Measurements from ENCODE around the gene DNAH8.

The DNAH8 gene

DNA sequence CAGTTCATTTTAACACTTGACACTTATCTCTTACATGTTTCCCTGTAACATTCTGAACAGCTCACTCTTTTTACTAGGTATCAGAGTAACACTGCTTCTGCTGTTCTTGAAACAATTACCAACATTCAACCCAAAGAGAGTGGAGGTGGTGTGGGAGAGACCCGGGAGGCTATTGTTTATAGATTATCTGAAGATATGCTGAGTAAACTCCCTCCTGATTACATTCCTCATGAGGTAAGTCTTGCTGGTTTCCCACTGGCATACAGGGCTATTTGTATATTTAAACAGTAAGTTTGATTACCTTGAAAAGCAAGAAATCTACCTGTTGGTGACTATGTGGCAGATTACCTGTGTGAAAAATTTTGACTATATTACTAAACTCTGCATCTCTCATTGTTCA, 293.6 kb downstream of the DNAH8 start:
- DNase-seq (ENCODE audit: low read depth, low spot score): no peak

DNA sequence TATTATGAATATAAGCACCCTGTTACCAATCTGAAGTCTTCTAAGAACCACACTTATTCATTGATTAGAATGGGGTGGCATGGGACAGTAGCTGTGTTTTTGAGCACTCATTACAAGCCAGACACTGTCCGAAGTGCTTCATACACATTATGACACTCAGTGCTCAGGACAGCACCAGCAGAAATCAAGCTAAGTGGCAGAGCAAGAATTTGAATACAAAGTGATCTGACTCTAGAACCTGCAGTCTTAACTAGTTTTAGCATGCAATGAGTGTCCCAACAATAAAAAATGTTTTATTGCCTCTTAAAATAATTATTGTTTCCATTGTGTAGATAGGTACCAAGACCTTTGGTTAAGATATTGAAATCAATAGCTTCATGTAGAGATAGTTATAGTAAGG, 294.4 kb downstream of the DNAH8 start:
- no peak for DNase-seq (ENCODE audit: low read depth, low spot score)

DNA sequence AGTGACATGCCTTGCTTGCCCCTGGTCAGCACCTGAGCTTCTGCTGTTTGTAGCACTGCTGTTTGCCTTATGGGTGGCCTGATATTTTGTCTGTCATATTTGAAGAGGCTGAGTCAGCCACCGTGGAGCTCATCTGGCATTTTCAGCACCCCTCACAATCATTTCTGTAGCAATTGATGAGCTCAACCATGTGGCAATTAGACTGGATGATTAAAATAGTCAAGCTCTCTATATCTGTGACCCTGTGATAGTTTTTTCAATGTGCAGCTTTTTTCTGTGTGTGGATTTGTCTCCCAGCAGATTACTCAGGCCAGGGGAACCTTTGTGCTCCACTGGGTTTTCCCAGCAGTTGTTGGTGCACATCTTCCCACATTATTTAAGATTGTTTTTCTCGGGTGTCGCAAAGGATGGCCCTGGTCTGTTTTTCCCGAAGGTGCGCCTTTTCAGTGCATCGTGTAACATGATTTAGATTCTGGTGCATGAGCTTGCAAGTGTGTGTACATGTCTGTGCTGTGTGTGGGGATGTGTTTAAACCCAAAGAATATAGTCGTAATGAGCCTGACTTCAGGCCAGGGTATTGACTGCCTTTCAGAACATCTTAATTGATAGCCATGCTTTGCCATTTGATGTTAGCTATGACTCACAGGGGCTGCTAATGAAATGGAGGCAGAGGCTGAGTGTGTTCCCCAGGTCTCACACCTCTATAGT, 301.9 kb downstream of the DNAH8 start:
- DNase-seq (ENCODE audit: low read depth, low spot score): no peak

DNA sequence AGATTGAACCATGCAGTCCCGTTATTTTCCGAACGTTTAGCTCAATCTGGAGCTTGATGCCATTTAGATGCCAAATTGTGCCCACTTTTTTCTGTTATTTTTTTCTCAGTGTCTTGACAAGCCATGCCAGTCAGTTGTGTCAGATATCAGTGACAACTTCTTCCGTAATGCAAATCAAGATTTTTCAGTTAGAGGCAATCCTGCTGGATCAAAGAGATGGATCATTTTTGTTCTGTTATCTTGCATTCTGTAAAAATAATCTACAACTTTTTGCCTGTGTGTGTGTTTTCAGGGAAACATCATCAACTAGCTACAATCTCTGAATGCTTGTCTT, 302.4 kb downstream of the DNAH8 start:
- no peak for DNase-seq (ENCODE audit: low read depth, low spot score)

DNA sequence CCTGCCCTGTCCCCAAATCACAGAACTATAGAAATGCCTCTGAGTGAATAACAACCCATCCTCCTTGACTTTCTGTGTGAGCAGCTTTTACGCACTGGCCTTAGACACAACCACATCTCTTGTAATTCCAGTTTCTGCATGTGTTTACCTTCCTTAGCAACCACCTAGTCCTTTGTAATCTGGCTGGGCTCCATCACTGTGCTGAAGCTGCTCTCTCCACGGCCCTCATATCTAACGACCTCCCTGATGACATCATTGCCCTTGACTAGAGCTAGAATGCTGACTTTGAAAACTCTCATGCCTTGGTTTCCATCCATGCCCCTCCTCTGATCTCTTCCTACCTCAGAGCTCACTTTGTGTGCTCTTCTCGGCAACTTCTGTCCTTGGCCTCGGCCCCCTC, 303.0 kb downstream of the DNAH8 start:
- DNase-seq (ENCODE audit: low read depth, low spot score): no peak

DNA sequence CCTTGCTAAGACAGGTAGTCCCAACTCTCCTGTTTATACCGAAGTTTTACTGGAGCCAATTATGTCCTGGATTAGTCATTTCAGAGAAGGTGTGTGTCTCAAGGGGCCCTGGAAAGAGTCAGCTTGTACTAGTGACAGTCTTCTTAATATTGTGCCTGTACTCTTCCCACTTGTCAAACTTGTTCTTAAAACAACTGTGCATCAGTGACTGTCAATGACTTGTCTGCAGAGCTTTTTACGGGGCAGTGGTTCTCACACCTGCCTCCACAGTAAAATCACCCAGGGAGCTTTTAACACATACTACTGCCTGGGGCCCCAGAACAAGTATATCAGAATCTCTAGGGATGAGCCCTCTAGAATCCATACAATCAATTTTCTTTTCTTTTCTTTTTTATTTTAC, 305.0 kb downstream of the DNAH8 start:
- DNase-seq (ENCODE audit: low read depth, low spot score): no peak

DNA sequence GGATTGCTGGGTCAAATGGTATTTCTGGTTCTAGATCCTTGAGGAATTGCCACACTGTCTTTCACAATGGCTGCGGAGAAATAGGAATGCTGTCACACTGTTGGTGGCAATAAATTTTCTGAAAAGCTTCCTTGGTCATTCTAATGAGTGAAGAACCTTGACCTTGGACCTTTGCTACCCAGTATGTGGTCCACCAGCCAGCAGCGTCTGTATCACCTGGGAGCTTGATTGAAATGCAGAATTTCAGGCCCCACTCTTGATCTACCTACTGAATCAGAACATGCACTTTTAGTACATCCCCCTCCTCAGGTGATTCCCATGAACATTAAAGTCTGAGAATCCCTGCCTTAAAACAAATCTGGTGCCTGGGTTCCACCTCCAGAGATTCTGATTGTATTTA, 305.9 kb downstream of the DNAH8 start:
- no peak for DNase-seq (ENCODE audit: low read depth, low spot score)

DNA sequence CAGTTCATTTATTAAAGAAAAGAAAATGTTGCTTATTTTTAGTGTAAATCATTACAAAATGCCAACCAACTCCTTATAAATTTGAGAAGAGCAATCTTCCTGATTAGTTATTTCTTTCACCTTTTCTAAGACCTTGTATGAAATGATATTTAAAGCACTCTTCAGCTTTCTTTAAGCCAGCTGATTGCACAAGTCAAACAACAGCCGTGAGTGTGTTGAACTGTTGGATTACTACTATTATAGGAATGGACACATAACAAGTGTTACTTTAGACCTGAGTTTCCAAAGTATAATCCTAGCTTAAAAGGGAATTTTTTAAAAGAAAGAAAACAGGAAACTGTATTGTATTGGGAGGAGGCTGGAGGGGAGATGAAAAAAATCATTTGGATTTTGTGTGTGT, 306.7 kb downstream of the DNAH8 start:
- DNase-seq (ENCODE audit: low read depth, low spot score): no peak

DNA sequence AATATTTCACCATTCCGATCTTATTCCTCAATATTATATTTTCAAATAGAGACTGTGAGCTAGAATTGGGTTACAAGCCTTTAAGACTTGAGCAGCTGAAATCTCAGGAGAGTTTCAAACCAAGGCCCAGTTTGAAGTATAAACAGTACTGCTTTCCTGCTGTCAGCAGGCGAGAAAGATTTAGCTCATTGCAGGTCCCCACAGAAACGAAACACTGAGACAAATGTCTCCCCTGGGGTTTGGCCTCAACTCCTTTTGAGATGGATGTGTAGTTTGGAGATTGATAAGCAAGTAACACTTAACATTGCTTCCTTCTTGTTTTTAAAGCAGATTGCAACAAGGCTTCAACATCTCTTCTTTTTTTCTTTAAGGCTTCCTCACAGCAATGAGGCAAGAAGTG, 311.1 kb downstream of the DNAH8 start:
- DNase-seq (ENCODE audit: low read depth, low spot score): no peak

DNA sequence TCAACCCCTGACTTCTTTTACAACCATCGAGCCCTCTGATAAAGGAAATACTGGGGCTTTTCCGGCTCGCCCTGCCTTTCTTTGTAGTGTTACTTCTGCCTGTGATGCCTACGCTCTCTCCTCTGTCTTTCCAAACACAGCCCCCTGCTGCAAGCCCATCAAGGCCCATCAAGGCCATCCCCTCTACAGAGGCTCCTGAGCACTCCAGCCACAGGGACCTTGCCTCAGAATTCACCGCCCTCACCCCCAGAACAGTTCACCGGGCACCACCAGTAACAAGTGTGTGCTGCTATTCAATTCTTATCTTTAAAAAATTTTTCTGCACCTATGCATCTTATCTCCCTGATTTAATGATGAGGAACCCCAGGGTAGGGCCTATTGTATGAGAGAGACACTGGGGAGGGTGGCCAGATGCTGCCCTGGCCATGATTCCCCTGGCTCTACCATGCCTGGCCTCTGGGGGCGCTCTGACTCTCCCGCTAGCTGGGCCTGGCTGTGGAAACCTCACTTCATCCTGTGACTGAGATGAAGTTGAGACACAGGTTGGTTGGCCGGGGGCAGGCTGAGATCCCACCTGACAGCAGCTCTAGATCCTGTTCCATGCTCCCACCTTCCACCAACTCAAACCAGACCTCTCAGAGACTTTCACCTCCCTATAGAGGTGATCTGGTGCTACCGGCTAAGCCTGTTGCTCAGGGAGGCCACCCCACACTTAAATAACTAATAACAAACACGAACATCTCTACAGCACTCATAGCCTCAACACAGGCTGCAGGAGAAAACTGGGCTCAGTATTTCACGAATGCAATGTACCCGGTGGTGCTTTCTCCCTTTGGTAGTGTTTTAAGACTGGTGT, 314.3 kb downstream of the DNAH8 start:
- no peak for DNase-seq (ENCODE audit: low read depth, low spot score)

DNA sequence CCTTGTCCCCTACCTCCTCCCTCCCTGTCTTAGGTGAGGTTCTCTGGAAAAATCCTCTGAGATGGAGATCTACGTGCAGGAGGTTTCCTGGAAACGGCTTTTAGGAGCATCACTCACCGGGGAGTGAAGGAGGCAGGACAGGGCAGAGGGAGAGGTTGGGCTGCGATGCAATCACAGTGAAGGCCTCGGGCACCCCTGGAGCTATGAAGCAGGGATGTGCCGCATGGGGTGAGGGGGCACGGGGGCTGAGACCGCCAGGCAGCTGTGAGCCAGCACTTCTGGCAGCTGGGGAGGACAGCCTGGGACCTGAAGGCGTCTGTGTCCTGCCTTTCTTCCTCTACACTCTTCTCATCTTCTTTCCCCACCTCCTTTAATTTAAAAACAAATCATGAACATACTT, 320.6 kb downstream of the DNAH8 start:
- DNase-seq (ENCODE audit: low read depth, low spot score): no peak

DNA sequence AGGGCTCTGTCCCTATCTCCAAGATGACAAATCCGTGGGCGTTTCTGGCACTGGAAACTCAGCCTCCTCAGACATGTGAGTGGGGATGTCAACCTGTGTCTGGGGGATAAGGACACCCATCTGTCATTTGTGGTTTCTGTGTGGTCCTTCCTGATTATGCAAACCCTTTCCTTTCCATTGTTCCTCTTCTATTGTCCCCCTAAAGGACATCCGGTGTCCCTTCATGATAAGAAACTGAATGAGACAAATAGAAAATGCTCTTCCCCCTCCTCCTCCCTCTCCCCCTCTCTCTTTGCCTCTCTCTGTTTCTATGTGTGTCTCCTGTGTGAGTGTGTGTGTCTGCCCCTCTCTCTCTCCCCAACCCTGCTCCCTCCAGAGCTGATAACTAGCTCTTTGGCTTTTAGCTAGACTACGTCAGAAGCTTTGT, 322.0 kb downstream of the DNAH8 start:
- DNase-seq (ENCODE audit: low read depth, low spot score): no peak

DNA sequence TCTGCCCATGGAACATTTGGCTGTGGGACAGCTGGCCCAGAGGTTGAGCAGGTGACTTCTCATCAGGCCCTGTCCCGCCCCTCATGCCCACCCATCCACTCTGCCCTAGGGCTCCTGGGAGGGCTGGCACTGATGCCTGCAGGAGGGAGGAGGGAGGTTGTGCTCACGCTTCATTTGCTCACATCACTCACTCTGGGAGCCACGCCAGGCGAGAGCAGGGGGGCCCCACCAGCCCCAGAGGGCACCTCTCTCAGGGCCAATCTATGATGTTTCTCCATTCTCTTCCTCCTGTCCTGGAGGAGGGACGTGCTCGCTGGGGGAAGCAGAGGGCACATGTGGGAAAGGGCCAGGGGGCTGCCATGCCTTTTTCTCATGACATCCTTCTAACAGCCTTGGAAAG, 322.6 kb downstream of the DNAH8 start:
- no peak for DNase-seq (ENCODE audit: low read depth, low spot score)

DNA sequence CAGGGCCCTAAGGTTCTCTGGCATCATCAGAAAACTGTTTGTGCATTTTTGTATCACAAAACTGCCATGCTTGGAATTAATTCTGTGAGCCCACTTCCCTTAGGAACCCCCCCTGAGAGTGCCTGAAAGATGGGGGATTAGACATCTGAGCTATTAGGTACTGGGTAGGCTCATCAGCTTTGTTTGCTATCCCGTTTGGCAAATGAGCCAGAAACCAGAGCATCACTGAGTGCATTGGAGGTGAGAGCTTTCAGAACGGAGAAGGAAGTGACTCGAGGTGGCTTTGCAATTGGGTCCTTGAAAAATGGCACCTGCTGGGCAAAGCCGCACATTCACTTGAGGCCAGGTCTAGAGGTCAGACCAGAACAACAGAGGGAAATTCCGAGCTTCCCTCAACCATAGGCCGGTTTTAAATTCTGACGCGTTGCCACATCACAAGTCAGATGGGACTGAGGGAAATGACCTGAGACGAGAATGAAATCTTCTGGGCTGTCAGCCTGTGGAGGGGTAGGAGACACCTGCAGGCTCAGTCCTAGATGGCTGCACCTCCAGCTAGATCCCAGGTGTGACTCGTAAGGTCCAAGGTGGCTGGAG, 325.1 kb downstream of the DNAH8 start:
- no peak for DNase-seq (ENCODE audit: low read depth, low spot score)

DNA sequence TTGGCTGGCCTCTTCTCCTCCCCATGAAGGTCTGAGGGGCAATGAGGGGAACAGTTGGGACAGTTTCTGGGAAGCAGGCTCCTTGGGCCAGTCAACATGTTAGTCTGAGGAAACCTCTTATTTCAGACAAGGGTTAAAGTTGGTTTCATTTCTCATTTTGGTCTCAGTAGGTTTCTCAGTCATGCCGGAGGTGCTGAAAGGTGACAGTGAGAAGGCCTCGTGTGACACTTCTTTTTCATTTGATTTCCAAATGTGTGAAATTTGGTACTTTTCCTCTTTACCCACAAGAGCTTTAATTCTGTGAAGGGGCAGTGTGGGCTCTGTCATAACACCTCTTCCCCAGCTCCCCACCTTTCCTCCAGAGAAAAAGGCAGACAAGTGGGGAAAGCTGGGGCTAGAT, 326.0 kb downstream of the DNAH8 start:
- no peak for DNase-seq (ENCODE audit: low read depth, low spot score)

DNA sequence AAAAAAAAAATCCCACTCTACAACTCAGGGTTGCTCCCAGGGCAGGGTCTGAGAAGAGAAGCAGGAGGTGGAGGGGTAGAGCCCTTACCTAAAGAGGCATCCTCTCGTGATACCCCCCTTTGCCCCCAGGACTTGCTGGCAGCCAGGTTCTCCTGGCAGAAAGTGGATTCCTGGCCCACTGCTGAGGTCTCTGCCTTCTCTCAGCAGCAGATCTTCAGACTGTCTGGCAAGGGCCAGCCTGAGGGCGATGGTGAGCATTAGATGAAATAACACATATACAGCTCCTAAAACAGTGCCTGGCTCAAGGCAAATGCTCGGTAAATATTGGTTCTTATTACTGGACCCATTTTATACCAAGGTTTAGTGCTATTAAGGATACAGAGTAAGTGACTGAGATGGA, 328.7 kb downstream of the DNAH8 start:
- no peak for DNase-seq (ENCODE audit: low read depth, low spot score)

DNA sequence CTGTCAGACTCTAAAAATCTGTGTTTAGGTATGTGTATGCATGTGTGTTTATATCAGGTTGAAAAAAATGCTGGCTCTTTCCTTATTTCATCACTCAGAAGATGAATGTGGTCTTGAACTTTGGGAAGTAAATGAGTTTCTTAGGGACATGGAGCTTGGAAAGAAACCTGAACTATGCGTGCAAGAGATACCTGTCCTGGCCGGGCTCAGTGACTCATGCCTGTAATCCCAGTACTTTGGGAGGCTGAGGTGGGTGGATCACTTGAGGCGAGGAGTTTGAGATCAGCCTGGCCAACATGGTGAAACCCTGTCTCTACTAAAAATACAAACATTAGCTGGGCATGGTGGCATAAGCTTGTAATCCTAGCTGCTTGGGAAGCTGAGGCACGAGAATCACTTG, 329.1 kb downstream of the DNAH8 start:
- DNase-seq (ENCODE audit: low read depth, low spot score): no peak

DNA sequence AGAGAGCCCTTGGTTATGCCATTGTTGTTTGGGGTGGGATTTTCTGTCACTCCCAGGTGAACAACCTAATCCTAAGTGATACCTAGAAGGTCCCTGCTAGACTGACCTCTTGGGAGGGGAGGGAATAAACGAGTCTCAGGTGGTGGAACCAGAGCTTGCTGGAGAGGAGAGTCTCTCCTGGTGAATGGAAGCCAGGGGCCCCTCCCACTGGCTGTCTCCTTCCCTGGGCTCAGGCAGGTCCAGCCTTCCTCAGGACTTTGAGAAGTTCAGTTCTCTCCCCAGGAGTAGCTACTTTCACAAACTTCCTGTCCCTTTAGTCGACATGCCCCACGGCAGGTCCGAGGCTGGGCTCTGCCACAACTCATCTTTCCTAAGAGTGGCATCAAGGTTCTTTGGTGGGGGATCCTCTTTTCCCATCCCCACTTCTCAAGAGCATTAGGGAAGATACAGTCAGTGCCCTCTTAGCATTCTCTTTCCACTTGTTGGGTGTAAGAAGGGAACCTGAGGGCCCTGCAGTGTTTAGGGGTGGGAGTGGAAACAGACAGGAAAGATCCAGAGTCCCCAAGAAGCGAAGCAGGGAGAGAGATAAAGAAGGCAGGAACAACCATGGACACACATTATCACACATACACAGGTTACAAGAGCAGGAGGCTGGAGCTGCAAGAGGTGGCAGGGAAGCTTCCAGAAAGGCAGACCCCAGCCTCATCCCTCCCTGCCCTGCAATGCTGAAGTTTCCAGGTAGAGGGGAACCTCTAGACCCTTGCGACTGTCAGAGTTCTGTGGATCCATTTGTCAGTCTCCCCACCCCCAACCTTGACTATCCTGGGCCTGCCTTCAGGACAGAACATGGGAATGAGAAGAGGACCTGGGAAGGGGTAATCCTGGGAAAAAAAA, 332.6 kb downstream of the DNAH8 start:
- no peak for DNase-seq (ENCODE audit: low read depth, low spot score)

DNA sequence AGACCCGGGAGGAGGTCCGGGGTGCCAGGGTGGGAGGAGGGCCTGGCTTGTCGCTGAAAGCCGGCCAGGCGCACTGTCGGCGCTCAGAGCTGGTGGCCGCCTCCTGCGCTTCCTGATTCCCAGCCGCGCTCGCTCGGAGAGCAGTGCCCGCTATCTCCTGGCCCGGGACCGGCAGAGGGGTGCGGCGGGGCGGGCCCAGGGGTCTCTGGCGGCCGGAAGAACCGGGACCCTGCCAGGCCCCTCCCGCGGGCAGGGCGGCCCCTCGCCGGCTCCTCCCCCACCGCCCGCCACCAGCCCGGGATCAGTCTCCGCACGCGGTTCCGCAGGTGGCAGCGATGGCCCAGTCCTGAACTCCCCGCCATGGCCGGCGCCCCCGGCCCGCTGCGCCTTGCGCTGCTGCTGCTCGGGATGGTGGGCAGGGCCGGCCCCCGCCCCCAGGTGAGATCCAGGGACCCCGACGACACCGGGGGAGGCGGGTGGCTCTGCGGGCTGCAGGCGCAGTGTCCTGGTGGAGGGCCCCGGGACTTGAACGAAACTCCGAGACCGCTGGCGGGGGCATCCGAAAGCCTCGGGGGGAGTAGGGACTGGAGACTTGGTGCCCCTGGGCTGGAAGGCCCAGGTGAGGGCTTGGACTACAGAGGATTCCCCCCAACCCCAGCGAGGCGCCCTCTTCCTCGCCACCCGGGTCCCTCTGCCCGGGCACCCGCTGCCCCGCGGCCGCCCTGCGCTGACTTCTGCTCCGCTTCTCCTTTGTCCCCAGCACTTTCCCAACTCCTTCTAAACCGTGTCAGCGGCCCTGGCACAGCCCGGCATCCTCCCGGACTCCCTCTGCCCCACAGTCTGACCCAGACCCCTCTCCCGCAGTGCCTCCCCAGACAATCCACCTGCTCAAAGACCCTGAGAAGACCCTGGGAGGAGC, 333.6 kb downstream of the DNAH8 start, which contains the start of gene GLP1R:
Gene GLP1R (plus strand): TSS at position 301 of the 919 bp plus-strand sequence. CDS start 60 bp downstream, at position 361.
- no peak for DNase-seq (ENCODE audit: low read depth, low spot score)

DNA sequence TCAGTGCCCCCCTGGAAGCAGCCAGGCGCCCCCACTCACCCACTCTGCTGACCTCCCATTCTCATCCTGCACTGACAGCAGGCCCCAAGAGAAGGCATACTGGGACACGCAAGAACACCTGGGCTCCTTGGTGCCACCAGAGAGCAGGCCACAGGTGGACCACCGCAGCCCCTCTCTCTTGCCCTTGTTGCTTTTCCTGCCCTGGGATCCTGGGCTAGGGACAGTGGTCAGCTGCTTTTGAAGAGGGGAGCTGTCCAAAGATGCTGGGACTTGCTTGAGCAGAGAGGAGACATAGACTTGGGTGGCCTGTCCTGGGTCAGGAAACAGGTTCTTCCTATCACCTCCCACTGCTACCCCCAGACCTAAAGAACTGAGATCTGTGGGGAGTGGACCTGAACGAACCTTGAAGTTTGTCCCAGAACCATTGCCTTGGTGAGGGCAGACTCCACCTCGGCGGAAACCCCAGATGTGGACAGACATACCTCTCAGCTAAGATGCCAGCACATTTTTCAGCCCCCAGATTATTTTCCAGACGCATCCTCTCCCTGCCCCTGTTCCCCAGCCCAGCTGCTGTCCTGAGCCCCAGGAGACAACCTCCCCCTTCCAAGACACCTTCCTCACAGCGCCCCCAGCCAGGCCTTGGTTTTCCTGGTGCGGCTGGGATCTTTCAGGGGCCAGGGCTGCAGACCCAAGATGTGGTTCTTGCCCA, 334.6 kb downstream of the DNAH8 start:
- no peak for DNase-seq (ENCODE audit: low read depth, low spot score)
